CD14-positive monocyte (primary cell): Measurements from ENCODE around the gene EIF4A3. TPM values are rescaled to one million over a fixed set of nuclear protein-coding genes. Genes with fewer than 3 reads are reported as not detected.

Source experiments
- DNase-seq, 3 donors: peaks; one replicate each; pipeline ENCODE4 v3.0.0-alpha.2; 2011 to 2022
- H2AFZ ChIP-seq: 2 replicates; pipeline ENCODE4 v1.6.0; 2012; ENCODE audit warnings: mild to moderate bottlenecking, low read depth, low read length, inconsistent platforms; ENCODE audit not compliant: insufficient read depth, poor library complexity, severe bottlenecking
- H3K27ac ChIP-seq, 2 donors: 1 replicate in 1 of 2; 2 replicates in 1 of 2; pipeline ENCODE4 v1.5.1; 2012 to 2013; ENCODE audit warnings: low read length in 2 of 2, control low read depth in 1 of 2, inconsistent platforms in 1 of 2, low read depth in 1 of 2, mild to moderate bottlenecking in 1 of 2
- H3K27me3 ChIP-seq, 2 donors: one replicate each; pipeline versions ENCODE4 v1.6.0 to v1.6.1; 2011 to 2013; ENCODE audit warnings: low read length in 2 of 2; ENCODE audit not compliant: control insufficient read depth in 2 of 2, insufficient read depth in 2 of 2
- H3K36me3 ChIP-seq, 2 donors: replicated peaks in 1 of 2; 1 replicate in 1 of 2; 2 replicates in 1 of 2; pipeline versions ENCODE4 v1.5.1 to v1.6.1; 2012 to 2013; ENCODE audit warnings: low read length in 2 of 2, control low read depth in 1 of 2, inconsistent platforms in 1 of 2, mild to moderate bottlenecking in 1 of 2; ENCODE audit not compliant: insufficient read depth in 2 of 2, control insufficient read depth in 1 of 2
- H3K4me1 ChIP-seq, 2 donors: 1 replicate in 1 of 2; 2 replicates in 1 of 2; pipeline versions ENCODE4 v1.5.1 to v1.6.1; 2012 to 2013; ENCODE audit warnings: low read length in 2 of 2, control low read depth in 1 of 2, inconsistent platforms in 1 of 2, mild to moderate bottlenecking in 1 of 2, moderate library complexity in 1 of 2; ENCODE audit not compliant: insufficient read depth in 2 of 2, control insufficient read depth in 1 of 2
- H3K4me2 ChIP-seq: replicated peaks from 2 replicates; pipeline ENCODE3; 2012; ENCODE audit warnings: low read length, moderate library complexity, mild to moderate bottlenecking; ENCODE audit not compliant: poor library complexity, severe bottlenecking; ENCODE audit errors: extremely low read depth
- H3K4me3 ChIP-seq, 3 experiments: fragments of 200-600 bp in 1 of 3; sonication (generic) in 1 of 3; replicated peaks in 1 of 3; 1 replicate in 2 of 3; 2 replicates in 1 of 3; pipeline ENCODE4 v1.5.1; 2011 to 2013; ENCODE audit warnings: low read length in 3 of 3, mild to moderate bottlenecking in 3 of 3, control low read depth in 2 of 3, low read depth in 2 of 3, inconsistent platforms in 1 of 3, moderate library complexity in 1 of 3
- H3K79me2 ChIP-seq: 2 replicates; pipeline ENCODE4 v1.6.0; 2012; ENCODE audit warnings: mild to moderate bottlenecking, control low read depth, inconsistent platforms, low read length, moderate library complexity; ENCODE audit not compliant: insufficient read depth
- H3K9ac ChIP-seq: 2 replicates; pipeline ENCODE4 v1.6.0; 2017; ENCODE audit warnings: low read length, mild to moderate bottlenecking; ENCODE audit not compliant: insufficient read depth, poor library complexity, severe bottlenecking
- H3K9me3 ChIP-seq, 2 donors: replicated peaks in 1 of 2; 1 replicate in 1 of 2; 2 replicates in 1 of 2; pipeline versions ENCODE4 v1.5.1 to v1.6.1; 2012 to 2013; ENCODE audit warnings: low read length in 2 of 2, control low read depth in 1 of 2; ENCODE audit not compliant: control insufficient read depth in 1 of 2, insufficient read depth in 1 of 2
- H4K20me1 ChIP-seq: 2 replicates; pipeline ENCODE4 v1.6.0; 2012; ENCODE audit warnings: mild to moderate bottlenecking, low read length, control low read depth, moderate library complexity; ENCODE audit not compliant: insufficient read depth
- H3K27ac Mint-ChIP-seq, 7 donors: one replicate each; pipeline ENCODE4 v1.8.0; 2020; ENCODE audit warnings: mild to moderate bottlenecking in 7 of 7, mixed read lengths in 7 of 7, moderate library complexity in 6 of 7, inconsistent platforms in 2 of 7
- H3K27me3 Mint-ChIP-seq, 3 donors: one replicate each; pipeline ENCODE4 v1.8.0; 2021 to 2022; ENCODE audit warnings: low read depth in 3 of 3, mild to moderate bottlenecking in 3 of 3, mixed read lengths in 3 of 3, moderate library complexity in 3 of 3, inconsistent platforms in 1 of 3
- H3K36me3 Mint-ChIP-seq, 2 donors: one replicate each; pipeline ENCODE4 v1.8.0; 2020; ENCODE audit warnings: mixed read lengths in 2 of 2, inconsistent platforms in 1 of 2, mild to moderate bottlenecking in 1 of 2
- H3K4me1 Mint-ChIP-seq: one replicate; pipeline ENCODE4 v1.8.0; 2020; ENCODE audit warnings: mild to moderate bottlenecking, mixed read lengths
- H3K4me3 Mint-ChIP-seq, 2 donors: one replicate each; pipeline ENCODE4 v1.8.0; 2020; ENCODE audit warnings: mild to moderate bottlenecking in 2 of 2, mixed read lengths in 2 of 2, moderate library complexity in 1 of 2
- H3K9me3 Mint-ChIP-seq, 7 donors: one replicate each; pipeline ENCODE4 v1.8.0; 2020 to 2022; ENCODE audit warnings: mixed read lengths in 7 of 7, mild to moderate bottlenecking in 6 of 7, moderate library complexity in 6 of 7, inconsistent platforms in 2 of 7
- WGBS: methylation state at CpG from one replicate; pipeline ENCODE4 v1.1.5; 2013; ENCODE audit warnings: missing lambda C conversion rate; ENCODE audit not compliant: insufficient coverage; 5-methylcytosine and 5-hydroxymethylcytosine counted together
- intact Hi-C, 2 donors: fragments of 100-400 bp; cut with micrococcal nuclease; formaldehyde crosslinking; loops; one replicate each; pipeline versions ENCODE4 v1.15.0 to v1.15.1; 2023
- polyA plus RNA-seq, 3 donors: library from polyadenylated mRNA; depleted of rRNA in 1 of 3; unstranded in 2 of 3; stranded (reverse) in 1 of 3; fragments of 300-500 nt in 2 of 3; fragments of >200 nt in 1 of 3; fragmentation: Illumina TruSeq in 2 of 3; gene quantifications; 1 replicate in 2 of 3; 2 replicates in 1 of 3; pipeline ENCODE4 v1.2.3, GENCODE V29; 2012 to 2021
- TF ChIP-seq, protein P1 (sequence below): fragments of 200-600 bp; IDR thresholded peaks from one replicate; pipeline ENCODE4 v1.8.0; 2022; ENCODE audit warnings: antibody characterized with exemption, mild to moderate bottlenecking

The EIF4A3 gene
- polyA plus RNA-seq, 3 donors = 101 to 180 (median 106) TPM

DNA sequence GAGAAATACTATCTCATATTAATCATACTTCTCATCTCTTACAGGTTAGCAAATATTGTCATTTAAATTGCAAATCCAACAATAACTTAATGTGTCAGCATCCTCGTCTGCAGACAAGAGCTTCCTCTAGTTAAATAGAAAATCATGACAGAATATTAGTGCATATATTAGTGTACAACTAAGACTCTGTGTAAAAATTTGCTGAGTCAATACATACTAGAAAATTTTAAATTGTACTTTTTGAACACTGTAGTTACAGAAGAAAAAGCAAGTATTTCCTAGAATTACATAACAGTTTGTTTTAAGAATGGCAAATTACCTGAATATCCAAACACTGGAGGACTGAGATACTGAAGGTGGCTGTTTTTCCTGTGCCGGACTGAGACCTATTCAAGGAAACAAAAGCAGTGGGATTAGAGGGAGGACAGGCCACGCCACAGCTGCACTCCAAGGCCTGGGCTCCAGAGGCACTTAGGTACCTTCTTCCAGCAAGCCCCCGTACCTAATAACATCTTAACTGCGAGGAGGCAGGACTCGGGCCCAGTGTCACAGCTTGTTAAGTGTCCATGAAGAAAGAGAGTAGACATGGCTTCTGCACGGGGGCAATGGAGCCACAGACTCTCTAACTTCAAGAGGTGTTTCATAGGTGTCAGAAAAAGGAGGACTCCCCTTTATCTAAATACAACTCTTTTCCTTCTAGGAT is 5.3 kb downstream of the EIF4A3 start:
- H3K4me3 ChIP-seq = no peak overlapping the region
- H3K27ac Mint-ChIP-seq = no peak overlapping the region
- H3K4me2 ChIP-seq = no peak overlapping the region
- WGBS = no CpG with 5 or more reads among the region's 7 CpGs
- intact Hi-C loops = loop anchor here in 1 of 2 donors (10.0 kb wide), 1 partner anchor 107 kb away; the partner anchor contains the start of genes CCDC40 and TBC1D16
- peaks cover 20% of the 10 kb centered on the region for H3K4me1 Mint-ChIP-seq
- peaks cover 60% of the 10 kb centered on the region for H4K20me1 ChIP-seq
- no peaks in the 10 kb centered on the region for H3K27me3 Mint-ChIP-seq
- no peak overlapping the region for H3K4me3 Mint-ChIP-seq
- H3K4me1 ChIP-seq = peaks cover 17 to 21% of the 10 kb centered on the region in 2 donors
- H3K79me2 ChIP-seq = peaks cover 55% of the 10 kb centered on the region
- no peak for DNase-seq
- peaks cover 75 to 81% of the 10 kb centered on the region in 2 donors for H3K36me3 ChIP-seq
- no peak overlapping the region for H3K9ac ChIP-seq
- TF ChIP-seq, protein P1, sequence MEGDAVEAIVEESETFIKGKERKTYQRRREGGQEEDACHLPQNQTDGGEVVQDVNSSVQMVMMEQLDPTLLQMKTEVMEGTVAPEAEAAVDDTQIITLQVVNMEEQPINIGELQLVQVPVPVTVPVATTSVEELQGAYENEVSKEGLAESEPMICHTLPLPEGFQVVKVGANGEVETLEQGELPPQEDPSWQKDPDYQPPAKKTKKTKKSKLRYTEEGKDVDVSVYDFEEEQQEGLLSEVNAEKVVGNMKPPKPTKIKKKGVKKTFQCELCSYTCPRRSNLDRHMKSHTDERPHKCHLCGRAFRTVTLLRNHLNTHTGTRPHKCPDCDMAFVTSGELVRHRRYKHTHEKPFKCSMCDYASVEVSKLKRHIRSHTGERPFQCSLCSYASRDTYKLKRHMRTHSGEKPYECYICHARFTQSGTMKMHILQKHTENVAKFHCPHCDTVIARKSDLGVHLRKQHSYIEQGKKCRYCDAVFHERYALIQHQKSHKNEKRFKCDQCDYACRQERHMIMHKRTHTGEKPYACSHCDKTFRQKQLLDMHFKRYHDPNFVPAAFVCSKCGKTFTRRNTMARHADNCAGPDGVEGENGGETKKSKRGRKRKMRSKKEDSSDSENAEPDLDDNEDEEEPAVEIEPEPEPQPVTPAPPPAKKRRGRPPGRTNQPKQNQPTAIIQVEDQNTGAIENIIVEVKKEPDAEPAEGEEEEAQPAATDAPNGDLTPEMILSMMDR = no peak
- H3K27ac ChIP-seq = no peak overlapping the region
- H3K9me3 ChIP-seq = no peaks in the 10 kb centered on the region
- H2AFZ ChIP-seq = no peak overlapping the region
- no peaks in the 10 kb centered on the region for H3K27me3 ChIP-seq
- H3K9me3 Mint-ChIP-seq = no peaks in the 10 kb centered on the region
- H3K36me3 Mint-ChIP-seq = peaks cover 70 to 79% of the 10 kb centered on the region in 2 donors

DNA sequence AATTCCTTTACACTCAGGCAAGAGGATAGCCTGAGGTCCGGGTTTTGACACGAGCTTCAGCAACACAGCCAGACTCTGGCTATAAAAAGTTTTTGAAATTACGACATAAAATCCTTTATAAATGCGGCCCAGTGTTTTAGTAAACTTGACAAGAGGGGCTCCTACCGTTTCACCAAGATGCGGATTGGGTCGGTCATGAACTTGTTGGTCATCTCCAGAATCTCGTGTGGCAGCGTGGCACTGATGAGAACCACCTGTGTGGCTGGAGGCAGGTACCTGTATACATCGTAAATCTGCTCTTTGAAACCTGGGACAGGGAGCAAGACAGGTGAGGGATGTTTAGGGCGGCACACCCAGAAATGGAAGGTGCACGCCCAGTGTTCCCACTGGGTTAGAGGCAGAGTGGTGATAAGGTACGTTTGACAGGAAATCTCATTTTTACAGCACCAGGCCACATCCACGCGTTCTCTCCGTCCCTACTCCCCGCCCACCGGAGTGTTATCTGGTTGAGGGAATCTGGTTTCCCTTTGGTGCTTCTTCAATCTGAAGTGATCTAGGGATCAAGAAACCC is 8.0 kb downstream of the EIF4A3 start:
- intact Hi-C loops = no loop called here
- no peaks in the 10 kb centered on the region for H3K9me3 Mint-ChIP-seq
- Histone ChIP-seq H3K4me3 (no peak overlapping the region), H3K79me2 (peaks cover 29% of the 10 kb centered on the region), H3K36me3 (peaks cover 97 to 100% of the 10 kb centered on the region in 2 donors), H3K4me1 (no peaks in the 10 kb centered on the region), H4K20me1 (peaks cover 33% of the 10 kb centered on the region), H3K27ac (no peak overlapping the region), H3K9ac (no peak overlapping the region), H3K27me3 (no peaks in the 10 kb centered on the region), H2AFZ (no peak overlapping the region), H3K4me2 (no peak overlapping the region), H3K9me3 (no peaks in the 10 kb centered on the region)
- peaks cover 0 to 1% (median 0%) of the 10 kb centered on the region in 3 donors for H3K27me3 Mint-ChIP-seq
- H3K4me1 Mint-ChIP-seq = no peaks in the 10 kb centered on the region
- H3K36me3 Mint-ChIP-seq = peaks cover 92 to 100% of the 10 kb centered on the region in 2 donors
- no peak for DNase-seq
- WGBS = 99% methylated on average over 8 of the region's 18 CpGs
- H3K27ac Mint-ChIP-seq = peak overlapping the region in 2 of 7 donors; percentile 58 to 69
- TF ChIP-seq, protein P1 = no peak
- no peak overlapping the region for H3K4me3 Mint-ChIP-seq
